HG03342 (cell line): ENCODE results near the gene CLDN3.
"Not testable (repeated sequence)": the region's sequence is repeated elsewhere in the genome, so short reads cannot be mapped to it uniquely, and the experiment has no call there.

ENCODE experiments used
- ATAC-seq: cut with Tn5 transposase; IDR thresholded peaks from one replicate; pipeline ENCODE4 v1.9.1; 2021; ENCODE audit warnings: mild to moderate bottlenecking, moderate library complexity; ENCODE audit not compliant: unreplicated experiment

CLDN3 gene

GRCh38 chr7:73738220-73738611, 31.9 kb downstream of the CLDN3 start:
- ATAC-seq = peak; percentile 6

- no peak for ATAC-seq
These were observed 32.4 kb downstream of the CLDN3 start for GRCh38 chr7:73737491-73738219.

GRCh38 chr7:73736885-73737284, 33.2 kb downstream of the CLDN3 start:
- no peak for ATAC-seq

- ATAC-seq = no peak
These were observed 34.6 kb downstream of the CLDN3 start for GRCh38 chr7:73735528-73735905.

- ATAC-seq = peak; percentile 41
These were observed 35.2 kb downstream of the CLDN3 start for GRCh38 chr7:73734619-73735527.

- ATAC-seq = no peak
These were observed 37.7 kb downstream of the CLDN3 start for GRCh38 chr7:73732397-73732796.

- no peak for ATAC-seq
These were observed 39.6 kb downstream of the CLDN3 start for GRCh38 chr7:73730485-73730884.

GRCh38 chr7:73728551-73728950, 41.5 kb downstream of the CLDN3 start:
- no peak for ATAC-seq

GRCh38 chr7:73727952-73728351, 42.1 kb downstream of the CLDN3 start:
- no peak for ATAC-seq

- ATAC-seq = no peak
These were observed 44.0 kb downstream of the CLDN3 start for GRCh38 chr7:73726083-73726466.

GRCh38 chr7:73723813-73724212, 46.3 kb downstream of the CLDN3 start:
- ATAC-seq = no peak

- ATAC-seq = no peak
These were observed 47.3 kb downstream of the CLDN3 start for GRCh38 chr7:73722785-73723184.

- ATAC-seq = not testable (repeated sequence)
These were observed 47.9 kb downstream of the CLDN3 start for GRCh38 chr7:73722182-73722581.

GRCh38 chr7:73721377-73721817, 48.7 kb downstream of the CLDN3 start:
- ATAC-seq = no peak

GRCh38 chr7:73720443-73720842, 49.6 kb downstream of the CLDN3 start:
- not testable (repeated sequence) for ATAC-seq

- no peak for ATAC-seq
These were observed 50.3 kb downstream of the CLDN3 start for GRCh38 chr7:73719806-73720169.
